Measurements from ENCODE around the gene C3orf49.
A peak's percentile ranks its signal among the peaks of the same experiment; 100 is the strongest.

GRCh38 chr3:63818282-63819150 is 583 bp upstream of the C3orf49 start:
- TF ChIP-seq CTCF (IDR thresholded peaks at IDR 0.05 in 2 of 3, conservative IDR thresholded peaks at IDR 0.05 in 1 of 3; ENCODE audit: borderline replicate concordance in 1 of 3, insufficient read depth in 1 of 3, low read depth in 2 of 3, low read length in 2 of 3), result peak; percentile 54 to 93 (median 64); a peak in 5 of 6 replicates
- TF ChIP-seq REST (IDR thresholded peaks at IDR 0.05; ENCODE audit: low read depth), result no peak
- no peak for TF ChIP-seq CEBPB (IDR thresholded peaks at IDR 0.05; ENCODE audit: low read depth)
- TF ChIP-seq POLR2A (IDR thresholded peaks at IDR 0.05; ENCODE audit: borderline replicate concordance, extremely low read depth, insufficient read depth, insufficient read length), result no peak
- TF ChIP-seq, protein P1, sequence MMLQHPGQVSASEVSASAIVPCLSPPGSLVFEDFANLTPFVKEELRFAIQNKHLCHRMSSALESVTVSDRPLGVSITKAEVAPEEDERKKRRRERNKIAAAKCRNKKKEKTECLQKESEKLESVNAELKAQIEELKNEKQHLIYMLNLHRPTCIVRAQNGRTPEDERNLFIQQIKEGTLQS (IDR thresholded peaks at IDR 0.05), result no peak
- no peak for TF ChIP-seq EGR1 (IDR thresholded peaks at IDR 0.05; ENCODE audit: low read depth)
- no peak for TF ChIP-seq ZFX (IDR thresholded peaks at IDR 0.05)
- peak; percentile 77 for TF ChIP-seq RAD21 (IDR thresholded peaks at IDR 0.05; ENCODE audit: low read depth)
- no peak for TF ChIP-seq POLR2AphosphoS5 (IDR thresholded peaks at IDR 0.05; ENCODE audit: low read depth, low read length)
- no peak for TF ChIP-seq ZNF274 (IDR thresholded peaks at IDR 0.05; ENCODE audit: low read depth, low read length)
- no peak for TF ChIP-seq JUND (IDR thresholded peaks at IDR 0.05)
- TF ChIP-seq SP1 (IDR thresholded peaks at IDR 0.05; ENCODE audit: low read depth), result no peak
- TF ChIP-seq EZH2 (IDR thresholded peaks at IDR 0.05), result no peak
